GM19238 (cell line): ENCODE measurements around the gene RHOXF2.
A peak's percentile ranks its signal among the peaks of the same experiment; 100 is the strongest.

ENCODE experiments used
- DNase-seq: peaks from one replicate; pipeline ENCODE4 v3.0.0; 2011; ENCODE audit warnings: low spot score; ENCODE audit not compliant: insufficient read length

The RHOXF2 gene

DNA sequence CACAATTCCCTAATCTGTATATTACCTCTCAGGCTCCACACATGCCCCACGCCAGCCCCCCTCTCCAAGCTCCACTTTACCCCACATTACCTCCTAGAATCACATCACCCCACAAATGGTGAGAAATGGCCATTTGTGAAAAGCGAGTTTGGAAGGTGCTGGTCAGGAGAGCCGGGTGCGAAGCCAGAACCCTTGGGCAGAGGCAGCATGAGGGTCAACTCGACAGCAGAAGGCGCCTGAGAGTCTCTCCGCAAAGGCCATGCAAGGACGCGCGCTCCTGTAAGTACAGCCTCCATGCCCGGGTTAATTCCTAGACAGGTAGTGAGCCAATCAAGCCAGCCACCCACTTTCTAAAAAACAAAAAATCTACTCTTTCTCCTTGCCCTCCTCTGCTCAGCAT is 42.4 kb downstream of the RHOXF2 start:
- no peak for DNase-seq

DNA sequence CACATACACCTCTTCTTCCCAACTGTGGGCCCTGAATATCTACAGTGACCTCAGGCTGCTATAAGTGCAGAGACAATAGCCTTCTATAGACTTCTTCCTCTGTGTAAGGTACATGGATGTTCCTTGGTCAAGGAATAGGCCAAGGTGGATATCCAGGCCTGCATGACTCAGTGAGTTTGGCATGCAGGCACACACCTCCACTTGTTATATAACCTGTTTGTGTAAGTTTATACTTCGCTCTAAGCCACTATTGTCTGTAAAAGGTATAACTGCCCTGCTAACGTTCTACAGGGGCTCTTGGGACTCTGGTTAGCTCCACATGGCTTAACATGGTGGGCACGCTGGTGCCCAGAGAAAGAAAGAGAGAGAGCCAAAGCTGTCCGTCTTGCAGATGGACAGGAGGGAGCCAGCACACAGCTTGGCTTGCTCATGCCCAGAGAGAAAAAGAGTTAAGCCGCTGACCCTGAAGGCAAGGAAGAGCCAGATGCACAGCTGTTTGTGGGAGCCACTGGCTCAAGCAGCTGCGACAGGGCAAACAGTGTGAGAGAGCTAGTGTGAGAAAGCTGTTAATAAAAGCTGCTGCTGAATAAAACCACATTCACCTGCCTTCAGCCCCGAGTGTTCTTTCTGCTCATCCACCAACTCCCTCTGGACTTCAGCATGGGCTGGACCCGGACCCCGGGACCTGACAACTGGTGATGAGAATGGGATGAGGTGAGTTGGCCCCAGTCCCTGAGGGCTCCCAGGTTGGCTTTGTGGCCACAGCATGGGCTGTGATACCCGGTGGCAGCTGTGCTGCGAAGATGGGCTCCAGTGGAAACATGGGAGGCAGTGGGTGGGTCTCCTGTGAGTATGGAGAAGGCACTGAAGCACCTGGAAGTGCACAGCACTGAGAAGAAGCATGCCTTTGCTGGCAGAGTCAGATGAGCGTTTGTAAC is 47.7 kb downstream of the RHOXF2 start:
- no peak for DNase-seq

DNA sequence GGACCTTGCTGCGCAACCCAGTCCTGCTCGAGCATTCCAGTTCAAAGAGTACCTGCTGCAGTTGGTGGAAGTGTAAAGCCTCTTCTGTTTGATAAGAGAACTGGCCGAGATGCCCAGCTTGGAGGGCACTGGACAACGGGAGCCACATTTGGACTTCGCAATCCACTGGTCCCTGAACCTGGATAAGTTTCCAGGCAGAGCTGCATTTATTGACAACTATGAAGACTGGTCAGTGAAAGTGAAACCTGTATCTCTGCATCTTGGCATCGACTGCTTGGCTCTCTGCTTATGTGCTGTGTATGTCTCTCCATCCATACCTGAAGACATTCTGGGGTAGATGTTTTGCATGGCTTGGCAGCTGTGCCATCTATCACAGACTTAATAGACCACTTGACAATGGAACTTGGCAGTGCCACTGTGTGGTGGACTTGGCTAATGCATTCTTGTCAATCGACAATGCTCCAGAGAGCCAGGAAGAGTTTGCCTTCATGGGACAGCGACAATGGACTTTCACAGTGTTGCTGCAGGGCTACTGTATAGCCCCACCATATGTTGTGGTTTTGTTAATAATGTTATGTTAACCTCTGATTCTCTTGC is 48.7 kb downstream of the RHOXF2 start:
- no peak for DNase-seq

DNA sequence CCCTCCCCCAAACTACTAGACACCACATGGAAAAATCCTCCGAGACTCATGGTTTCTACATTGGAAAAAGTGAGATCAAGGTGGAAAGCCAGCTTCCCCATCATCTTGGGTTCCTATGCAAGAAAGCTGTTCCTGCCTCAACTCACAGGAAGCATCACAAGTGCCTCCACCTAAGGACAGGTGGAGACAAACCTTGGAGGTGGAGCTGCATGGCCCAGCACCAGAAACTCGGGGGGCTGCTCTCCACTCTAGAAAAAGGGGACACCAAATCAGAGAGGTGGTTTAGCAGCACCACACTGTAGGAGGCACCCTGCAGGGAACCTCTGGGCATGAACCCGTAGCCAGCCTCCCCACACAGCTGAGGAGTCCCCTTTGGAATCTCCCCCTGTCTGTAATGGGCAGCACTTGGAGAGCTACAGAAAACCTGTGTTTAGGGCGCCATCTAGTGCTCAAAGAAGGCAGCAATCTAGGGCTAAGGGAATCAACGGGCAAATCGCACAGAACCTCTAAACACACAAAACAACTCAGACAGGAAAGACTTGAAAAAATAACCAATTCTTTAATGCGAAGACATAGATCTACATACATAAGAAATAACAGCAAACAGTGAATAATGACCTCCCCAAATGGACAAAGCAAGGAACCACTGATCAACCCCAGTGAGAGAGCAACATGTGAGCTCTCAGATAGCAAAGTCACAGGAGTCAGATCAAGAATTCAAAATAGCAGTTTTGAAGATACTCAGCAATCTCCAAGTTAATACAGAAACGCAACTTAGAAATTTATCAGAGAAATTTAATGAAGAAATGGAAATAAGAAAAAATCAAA is 55.2 kb downstream of the RHOXF2 start:
- DNase-seq: peak; percentile 52
